Fibroblast of villous mesenchyme (primary cell): Measurements from ENCODE around the gene NT5C1B. TPM values are rescaled to one million over a fixed set of nuclear protein-coding genes. Genes with fewer than 3 reads are reported as not detected.

Experiments
- DNase-seq: peaks from one replicate; pipeline ENCODE4 v3.0.0-alpha.2; 2010; ENCODE audit warnings: low read depth
- H3K4me3 ChIP-seq: 2 replicates; pipeline ENCODE4 v1.5.1; 2011; ENCODE audit warnings: low read depth, mild to moderate bottlenecking, low read length
- total RNA-seq: library from RNA; depleted of rRNA; stranded (reverse); fragments of >200 nt; gene quantifications from 2 replicates; pipeline ENCODE4 v1.2.3, GENCODE V29; 2012
- TF ChIP-seq, protein P1 (sequence below): IDR thresholded peaks from 2 replicates; pipeline ENCODE4 v1.5.1; 2012; ENCODE audit warnings: low read depth, mild to moderate bottlenecking, low read length; ENCODE audit not compliant: insufficient read depth

NT5C1B gene
- total RNA-seq, 1 donor = not detected

GRCh38 chr2:18626256-18626668, 36.9 kb upstream of the NT5C1B start:
- TF ChIP-seq, protein P1, sequence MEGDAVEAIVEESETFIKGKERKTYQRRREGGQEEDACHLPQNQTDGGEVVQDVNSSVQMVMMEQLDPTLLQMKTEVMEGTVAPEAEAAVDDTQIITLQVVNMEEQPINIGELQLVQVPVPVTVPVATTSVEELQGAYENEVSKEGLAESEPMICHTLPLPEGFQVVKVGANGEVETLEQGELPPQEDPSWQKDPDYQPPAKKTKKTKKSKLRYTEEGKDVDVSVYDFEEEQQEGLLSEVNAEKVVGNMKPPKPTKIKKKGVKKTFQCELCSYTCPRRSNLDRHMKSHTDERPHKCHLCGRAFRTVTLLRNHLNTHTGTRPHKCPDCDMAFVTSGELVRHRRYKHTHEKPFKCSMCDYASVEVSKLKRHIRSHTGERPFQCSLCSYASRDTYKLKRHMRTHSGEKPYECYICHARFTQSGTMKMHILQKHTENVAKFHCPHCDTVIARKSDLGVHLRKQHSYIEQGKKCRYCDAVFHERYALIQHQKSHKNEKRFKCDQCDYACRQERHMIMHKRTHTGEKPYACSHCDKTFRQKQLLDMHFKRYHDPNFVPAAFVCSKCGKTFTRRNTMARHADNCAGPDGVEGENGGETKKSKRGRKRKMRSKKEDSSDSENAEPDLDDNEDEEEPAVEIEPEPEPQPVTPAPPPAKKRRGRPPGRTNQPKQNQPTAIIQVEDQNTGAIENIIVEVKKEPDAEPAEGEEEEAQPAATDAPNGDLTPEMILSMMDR = no peak
- DNase-seq = peak; percentile 77
- H3K4me3 ChIP-seq = no peak overlapping the region

GRCh38 chr2:18625563-18625962, 36.2 kb upstream of the NT5C1B start:
- TF ChIP-seq, protein P1 = no peak
- no peak overlapping the region for H3K4me3 ChIP-seq
- DNase-seq = no peak

DNA sequence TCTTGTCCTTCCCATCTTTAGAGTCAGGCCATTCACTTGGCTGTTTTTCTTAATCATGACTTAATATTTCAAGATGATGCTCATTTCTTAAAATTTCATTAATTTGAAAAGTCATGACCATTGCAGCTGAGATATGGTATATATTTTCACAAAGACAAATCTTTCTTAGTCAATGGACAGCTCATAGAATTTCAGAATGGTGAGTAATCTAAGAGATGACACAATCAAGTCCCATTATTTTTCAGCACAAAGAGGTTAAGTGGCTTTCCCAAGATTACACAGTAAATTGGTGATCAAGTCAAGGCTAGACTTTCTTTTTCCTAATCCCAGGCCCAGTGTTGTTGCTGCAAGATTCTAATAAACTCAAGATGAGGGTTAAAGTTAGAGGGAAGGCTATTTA, 34.4 kb upstream of the NT5C1B start:
- no peak overlapping the region for H3K4me3 ChIP-seq
- TF ChIP-seq, protein P1 = no peak
- peak; percentile 51 for DNase-seq

DNA sequence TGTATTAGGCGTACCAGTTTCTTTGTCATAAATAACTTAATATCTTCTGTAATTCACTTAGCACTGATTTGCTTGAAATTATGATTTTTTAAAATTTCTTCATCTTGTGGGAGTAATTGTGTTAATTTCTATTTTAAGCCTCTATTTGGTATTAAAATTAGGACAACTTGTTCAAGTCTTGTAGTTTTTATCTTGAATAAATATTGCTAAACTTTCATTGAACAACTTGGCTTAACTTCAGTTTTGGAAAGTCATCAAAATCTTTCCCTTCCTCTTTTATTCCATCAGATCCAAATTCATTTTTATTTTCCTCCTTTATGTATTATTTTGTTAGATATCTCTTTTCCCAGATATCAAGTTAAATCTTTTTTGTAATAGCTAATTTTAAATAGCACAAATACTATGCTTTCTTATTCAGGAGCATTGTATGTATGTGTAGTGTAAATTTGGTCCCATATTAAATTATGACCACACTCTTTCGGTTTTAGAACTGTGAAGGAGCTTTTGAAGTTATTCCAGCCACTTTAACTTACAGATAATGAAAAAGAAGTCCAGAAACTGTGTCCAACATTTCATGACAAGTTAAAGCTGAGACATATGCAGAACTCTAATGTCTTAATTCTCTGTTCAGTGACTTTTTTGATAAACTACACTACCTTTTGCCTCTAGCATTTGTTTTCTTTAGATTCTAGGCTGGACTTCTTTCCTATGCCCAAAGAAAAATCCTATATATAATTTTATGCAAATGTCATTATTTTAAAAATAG, 31.7 kb upstream of the NT5C1B start:
- no peak overlapping the region for H3K4me3 ChIP-seq
- TF ChIP-seq, protein P1 = no peak
- no peak for DNase-seq

DNA sequence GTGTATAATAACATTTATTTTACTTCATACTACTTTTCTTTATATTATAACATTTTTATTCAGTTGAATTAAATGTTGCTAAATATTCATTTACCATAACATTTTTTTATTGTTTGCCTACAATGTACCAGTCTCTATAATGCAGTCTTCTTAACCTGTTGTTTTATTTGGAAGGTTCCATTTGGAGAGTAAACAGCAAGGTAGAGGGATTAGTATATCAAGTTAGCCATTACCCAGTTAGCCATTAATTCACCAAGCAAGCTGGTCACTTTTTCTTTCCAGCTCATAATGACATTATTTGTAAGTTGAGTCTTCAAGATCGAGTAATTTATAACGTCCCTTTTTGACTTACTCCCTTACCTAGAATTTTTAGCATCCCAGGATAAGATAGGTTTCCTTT, 29.7 kb upstream of the NT5C1B start:
- no peak overlapping the region for H3K4me3 ChIP-seq
- TF ChIP-seq, protein P1 = no peak
- no peak for DNase-seq

DNA sequence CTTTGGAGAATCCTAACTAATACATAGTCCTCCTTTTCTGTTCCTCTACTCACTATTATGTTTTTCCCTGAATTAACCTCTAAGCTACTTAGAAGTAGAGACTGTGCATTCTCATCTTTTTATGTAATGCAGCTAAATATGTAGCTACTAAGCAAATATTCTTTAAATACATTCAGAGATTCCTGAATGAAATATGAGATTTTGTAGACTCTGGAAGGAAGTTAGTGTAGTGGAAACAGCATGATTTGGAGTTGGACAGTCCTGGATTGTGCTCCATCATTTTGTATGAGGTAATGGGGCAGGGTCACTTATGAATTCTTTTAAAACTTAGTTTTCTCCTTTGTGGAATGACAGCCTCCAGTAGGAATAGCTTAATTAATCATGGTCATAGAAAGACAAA, 24.7 kb upstream of the NT5C1B start:
- H3K4me3 ChIP-seq = no peak overlapping the region
- no peak for DNase-seq
- TF ChIP-seq, protein P1 = no peak

- TF ChIP-seq, protein P1 = no peak
- no peak overlapping the region for H3K4me3 ChIP-seq
- no peak for DNase-seq
Observed at GRCh38 chr2:18612133-18612532, 22.8 kb upstream of the NT5C1B start.
